Middle frontal gyrus (tissue), 1 donor: ENCODE data around the gene ELAVL3.

ENCODE experiments used
- DNase-seq: peaks from one replicate; pipeline ENCODE4 v3.0.0-alpha.2; 2015; ENCODE audit warnings: low spot score; ENCODE audit errors: extremely low spot score

ELAVL3 gene

DNA sequence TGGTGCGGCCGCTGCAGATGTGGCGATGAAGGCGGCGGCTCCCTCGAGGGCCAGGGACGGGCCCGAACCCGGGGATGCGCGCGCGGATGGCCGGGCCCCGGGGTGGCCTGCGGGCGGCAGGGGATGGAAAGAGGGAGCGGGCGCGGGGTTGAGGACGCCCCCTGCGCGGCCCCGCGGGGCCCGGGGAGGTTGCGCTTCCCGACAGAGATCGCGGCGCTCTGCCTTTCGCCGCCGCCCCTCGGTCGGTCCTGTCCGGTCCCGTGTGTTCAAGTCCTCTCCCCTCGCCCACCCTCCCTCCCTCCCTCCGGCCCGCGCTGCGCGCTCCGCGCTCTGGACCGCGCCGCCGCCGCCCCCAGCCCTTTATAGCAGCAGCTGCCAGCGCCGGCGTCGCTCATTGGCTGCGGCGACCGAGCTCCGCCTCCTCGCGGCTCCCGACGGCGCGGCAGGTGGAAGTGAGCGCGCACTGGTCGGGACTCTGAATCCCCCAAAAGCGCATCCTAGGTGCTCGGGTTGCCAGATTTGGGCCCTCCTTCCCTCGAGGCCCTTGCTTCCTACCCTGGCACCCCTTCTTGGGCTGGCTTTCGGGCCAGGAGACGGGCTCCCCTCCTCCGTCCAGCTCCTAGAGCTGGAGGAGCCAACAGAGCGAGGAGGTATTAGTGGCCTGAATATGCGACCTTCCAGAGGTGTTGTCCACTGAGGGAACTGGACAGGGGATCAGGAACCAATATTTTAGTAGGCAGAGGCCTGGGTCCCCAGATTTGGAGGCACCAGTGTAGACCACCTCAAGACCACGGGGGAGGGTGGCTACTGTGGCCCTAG, at the start of gene ELAVL3:
ELAVL3 (minus strand) TSS at position 332 of the 819 bp plus-strand sequence. CDS start 438 bp downstream, outside the sequence.
- DNase-seq: peak; percentile 37

DNA sequence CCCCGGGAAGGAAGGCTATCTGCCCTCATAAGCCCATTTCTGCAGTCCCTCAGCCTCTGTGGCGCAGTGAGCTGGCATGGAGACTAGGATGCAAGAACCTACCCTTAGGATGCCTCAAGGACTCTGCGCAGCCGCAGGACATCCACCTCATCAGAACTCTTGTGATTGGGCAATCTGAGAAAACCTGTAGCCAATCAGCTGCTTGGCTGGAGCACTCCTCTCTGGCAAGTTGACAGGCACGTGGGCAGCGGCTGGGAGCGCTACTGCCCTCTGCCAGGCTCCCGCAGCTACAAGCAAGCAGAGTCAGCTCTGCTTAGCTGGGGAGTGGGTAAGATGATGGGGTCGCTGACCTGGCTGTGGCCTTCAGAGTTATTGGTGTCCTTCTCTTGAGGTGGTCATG, 49.6 kb upstream of the ELAVL3 start:
- peak; percentile 93 for DNase-seq

DNA sequence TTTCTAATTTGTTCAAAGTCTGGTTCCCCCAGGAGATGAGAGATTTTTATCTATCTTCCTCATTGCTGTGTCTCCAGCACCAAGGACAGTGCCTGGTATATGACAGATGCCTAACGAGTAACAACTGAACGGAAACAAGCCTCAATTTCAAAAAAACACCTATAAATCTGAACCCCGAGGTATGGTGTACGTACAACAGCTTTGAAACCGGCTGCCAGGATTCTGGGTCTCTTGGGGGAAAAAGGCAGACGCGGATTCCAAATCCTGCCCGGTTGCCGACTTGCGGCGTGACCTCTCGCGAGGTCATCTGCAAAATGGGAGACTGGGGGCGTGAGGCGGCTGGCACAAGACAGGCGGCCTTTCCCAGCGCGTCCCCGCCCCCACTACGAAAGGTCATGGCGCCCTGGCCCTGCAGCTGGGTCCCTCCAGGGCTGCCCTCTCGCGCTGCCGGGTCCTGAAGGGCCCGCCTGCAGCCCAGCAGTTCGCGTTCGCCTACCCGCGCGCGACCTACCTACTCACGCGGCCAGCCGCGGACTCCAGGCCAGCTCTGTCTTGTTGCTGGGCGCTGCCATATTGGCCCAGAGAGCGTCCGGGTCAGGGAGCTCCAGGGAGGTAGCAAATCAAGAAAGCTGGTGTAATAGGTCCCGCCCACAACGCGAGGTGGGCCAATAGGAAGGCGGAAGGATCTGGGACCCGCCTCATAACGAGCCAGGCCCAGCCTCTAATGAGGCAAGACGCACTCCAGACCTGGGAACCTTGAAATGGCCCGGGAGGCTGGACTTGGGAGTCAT, 47.9 kb upstream of the ELAVL3 start, which contains the start of gene ECSIT:
ECSIT (minus strand) TSS at position 584 of the 791 bp plus-strand sequence. CDS start 9,964 bp downstream, outside the sequence.
- peak; percentile 95 for DNase-seq

DNA sequence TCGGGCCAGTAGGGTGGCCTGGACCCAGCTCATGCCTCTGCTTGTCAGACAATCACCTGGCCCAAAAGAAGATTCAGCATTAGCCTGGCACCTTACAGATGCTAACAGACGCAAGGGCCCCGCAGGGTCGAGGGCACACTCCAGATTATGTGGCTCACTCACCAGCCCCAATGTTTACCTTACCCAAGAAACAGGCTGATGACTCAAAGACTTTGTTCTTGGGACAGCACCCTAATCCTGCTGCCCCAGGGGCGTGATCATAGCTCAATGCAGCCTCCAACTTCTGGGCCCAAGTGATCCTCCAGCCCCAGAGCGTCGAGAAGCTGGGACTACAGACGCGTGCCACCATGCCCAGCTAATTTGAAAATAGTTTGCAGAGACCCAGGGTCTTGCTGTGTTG, 38.3 kb upstream of the ELAVL3 start:
- no peak for DNase-seq

DNA sequence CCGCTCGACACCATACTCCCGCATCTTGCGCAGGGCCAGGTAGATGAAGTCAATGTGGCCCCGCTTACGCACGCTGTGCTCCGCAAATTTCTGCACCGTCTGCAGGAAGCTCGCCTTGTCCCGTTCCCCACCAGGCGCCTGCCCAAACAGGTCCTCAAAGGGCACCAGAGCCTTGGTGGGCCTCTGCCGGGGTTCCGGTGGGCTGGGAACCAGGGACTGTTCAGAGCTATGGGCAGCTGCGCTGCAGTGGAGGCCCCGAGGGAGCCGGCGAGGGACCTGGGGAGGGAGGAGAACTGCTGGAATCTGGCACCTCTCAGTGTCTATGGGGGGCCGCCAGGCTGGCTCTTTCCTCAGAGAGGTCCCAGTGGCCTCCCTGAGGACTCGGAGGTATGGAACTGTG, 33.1 kb upstream of the ELAVL3 start:
- no peak for DNase-seq

DNA sequence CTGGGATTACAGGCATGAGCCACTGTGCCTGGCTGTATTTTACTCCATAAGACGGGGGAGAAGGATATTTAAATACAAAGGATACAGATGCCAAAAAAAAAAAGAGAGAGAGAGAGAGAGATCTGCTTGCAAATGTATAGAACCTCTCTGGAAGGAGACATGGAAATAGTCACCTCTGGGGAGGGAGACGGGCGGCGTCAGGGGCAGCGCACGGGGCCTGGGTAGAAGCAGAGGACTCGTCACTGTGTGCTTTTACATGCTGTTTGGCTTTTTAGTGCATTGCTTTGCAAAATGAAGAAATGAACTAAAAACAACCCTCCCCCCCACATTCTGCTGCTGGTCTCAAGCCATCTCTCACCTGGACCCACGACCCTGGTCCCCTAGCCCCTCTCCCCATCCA, 29.6 kb upstream of the ELAVL3 start:
- no peak for DNase-seq

DNA sequence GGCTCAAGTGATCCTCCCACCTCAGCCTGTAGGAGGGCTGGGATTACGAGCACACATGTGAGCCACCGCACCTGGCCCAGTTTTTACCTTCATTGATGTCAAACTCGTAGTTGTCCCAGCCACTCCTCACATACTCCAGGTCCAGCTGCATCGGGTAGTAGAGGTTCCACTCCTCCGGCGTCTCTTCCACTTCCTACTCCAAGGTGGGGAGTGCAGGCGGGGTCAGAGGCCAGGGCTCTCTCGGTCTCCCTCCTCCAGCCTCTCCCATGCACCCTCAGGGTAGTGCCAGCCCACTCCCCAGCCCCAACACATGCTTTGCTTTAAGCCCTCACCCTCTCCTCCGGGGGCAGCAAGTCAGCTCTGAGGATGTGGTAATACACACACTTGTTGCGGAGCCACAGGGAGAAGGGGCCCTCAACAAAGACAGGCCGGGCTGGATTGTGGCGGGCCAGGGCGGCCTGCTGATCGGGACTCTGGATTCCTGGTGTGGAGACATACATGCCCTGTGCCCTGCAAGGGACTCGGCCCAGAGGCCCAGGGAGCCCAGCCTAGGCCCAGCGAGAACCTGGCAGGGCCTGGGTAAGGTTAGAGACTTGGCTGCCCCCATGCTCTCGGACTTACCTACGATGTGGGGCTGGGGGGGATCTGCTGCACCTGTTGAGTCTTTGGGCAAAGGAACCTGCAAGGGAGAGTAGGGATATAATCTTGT, 26.7 kb upstream of the ELAVL3 start:
- DNase-seq: no peak

DNA sequence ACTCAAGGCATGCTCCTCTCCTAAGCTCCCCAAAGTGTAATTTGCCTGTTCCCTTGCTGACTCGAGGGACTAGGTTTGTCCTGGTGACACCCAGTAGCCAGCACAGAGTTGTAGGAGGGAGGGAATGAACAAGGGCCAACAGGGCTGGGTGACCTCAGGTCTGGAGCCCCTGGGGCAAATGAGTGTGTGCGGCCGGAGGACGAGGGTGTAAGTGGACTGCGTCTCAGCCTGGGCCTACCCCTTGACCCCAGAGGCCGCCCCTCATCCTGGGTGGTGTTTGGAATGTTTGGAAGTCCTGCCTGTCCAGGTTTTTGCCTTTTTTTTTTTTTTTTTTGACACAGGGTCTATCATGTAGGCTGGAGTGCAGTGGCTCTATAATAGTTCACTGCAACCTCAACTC, 26.1 kb upstream of the ELAVL3 start:
- no peak for DNase-seq

DNA sequence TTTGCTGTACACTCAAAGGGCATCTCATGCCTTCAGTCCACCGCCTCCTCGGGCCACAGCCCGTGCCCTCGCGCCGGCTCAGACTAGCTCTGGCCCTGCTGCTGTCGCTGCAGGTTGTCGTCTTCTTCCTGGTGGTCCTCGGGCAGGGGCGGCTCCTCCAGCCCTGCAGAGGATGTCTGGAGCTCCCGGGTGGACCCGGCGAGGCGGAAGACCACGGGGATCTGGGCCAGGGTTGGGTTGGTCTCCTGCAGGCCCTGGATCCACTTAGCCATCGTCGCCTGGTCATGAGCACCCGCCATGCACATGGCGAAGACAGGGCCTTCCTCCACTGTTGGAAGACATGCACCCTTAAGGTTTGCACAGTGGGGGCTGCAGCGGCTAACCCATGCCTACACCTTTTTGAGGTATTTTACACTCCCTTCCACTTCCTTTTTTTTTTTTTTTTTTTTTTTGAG, 25.3 kb upstream of the ELAVL3 start:
- DNase-seq: no peak

DNA sequence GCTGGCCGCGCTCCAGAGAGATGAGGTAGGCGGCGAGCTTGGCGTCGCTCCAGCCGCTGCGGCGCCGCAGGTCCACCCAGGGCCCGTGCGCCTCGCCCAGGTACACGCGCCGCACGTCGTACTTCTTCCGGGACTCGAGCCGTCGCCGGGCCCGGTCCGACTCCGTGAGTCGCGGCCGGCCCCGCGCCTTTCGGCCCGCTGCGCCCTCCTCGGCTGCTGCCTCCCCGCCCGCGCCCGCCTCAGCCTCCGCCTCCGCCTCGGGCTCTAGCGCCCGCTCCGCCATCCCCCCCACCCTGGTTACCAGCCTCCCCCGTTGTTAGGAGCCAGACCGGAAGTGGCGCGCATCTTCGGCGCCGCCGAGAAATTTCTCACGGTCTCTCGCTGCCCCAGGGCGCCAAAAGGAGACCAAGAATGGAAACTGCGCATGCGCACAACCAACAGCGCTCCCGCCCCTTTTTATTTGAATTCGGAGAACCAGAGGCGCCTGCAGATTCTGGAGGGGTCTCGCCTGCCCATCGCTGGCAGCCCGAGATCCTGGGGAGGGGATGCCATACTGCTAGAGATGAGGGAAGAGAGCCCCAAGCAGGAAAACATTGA, 24.8 kb upstream of the ELAVL3 start, which contains the start of gene ZNF653:
ZNF653 (minus strand) TSS at position 336 of the 597 bp plus-strand sequence; CDS start at position 283, 53 bp downstream.
- DNase-seq: peak; percentile 93

DNA sequence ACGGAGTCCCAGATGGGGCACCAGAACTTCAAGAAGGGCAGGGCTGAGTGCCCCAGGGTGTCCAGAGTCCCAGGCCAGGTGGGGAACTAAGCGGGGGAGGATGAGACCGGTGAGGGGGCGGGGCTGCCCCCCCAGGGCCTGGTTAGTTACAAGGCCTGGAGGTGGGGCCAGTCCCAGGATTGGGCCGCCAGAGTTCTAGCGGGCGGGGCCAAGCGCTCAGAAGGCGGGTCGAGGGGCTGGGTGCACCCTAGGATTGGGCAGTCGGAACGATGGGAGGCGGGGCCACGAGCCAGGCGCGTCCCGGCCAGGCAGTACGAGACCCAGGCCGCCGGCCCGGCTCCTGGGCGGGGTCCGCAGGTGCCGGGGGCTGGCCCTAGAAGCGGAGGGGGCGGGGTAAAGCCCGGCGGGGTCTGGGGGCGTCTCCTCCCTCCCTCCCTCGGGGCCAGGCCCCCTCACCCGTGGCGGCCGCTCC, 24.2 kb upstream of the ELAVL3 start:
- peak; percentile 90 for DNase-seq

DNA sequence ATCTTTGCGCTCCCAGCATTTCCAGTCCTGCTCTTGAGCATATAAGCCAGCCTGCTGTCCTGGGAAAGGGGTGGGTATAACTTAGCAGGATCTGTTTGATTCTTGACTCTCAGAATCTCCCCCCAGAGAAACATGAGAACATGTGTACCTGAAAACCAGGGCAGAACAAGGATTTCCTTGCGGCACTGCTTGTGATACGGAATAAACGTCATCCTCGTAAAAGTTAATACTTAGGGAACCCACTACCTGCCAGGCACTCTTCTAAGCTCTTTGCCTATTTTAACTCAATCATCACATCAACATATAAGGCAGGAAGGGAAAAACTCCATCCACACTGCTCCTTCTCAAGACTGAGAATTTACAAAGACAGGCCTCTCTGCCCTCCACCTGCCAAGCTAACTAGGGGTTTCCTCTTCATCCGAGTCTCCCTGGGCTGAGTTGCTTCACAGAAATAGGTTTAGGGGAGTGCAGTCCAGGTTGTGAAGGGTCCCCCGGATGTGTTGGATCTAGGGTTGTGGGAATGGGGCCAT, 23.7 kb upstream of the ELAVL3 start:
- no peak for DNase-seq

DNA sequence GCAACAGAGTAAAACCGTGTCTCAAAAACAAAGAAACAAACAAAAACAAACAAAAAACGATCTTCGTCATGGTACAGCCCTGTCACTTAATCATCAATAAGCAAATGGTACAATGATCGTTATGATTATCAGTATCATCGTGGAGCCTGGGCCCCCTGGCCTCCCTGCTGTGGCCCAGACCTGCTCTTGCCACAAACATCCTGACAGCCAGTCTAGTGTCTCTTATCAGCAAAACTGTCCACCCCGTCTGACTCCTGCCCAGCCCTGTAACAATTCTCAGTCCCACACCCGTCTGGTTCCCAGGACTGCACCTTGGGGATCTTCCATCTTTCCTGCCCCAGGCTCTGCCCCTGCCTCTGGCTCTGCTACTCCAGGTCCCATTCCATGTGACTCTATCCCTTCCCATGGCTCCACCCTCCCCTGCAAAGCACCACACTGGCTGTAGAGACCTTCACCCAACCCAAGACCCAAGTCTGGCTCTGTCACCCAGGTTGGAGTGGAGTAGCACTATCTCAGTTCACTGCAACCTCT, 19.1 kb upstream of the ELAVL3 start:
- no peak for DNase-seq

DNA sequence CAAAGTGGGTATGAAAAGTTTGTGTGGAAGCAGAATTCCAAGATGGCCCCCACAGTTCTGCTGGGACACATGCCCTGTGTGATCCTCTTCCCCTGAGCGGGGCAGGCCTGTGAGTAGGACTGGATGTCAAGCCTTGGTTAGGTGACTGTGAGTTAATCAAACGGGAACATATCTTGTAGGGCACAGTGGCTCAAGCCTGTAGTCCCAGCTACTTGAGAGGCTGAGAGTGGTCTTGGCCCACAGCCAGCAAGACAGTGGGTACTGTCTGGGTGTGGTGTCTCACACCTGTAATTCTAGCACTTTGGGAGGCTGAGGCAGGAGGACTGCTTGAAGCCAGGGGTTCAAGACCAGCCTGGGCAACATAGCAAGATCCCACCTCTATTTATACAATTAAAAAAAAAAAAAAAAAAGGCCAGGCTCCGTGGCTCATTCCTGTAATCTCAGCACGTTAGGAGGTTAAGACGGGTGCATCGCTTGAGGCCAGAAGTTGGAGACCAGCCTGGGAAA, 18.4 kb upstream of the ELAVL3 start:
- no peak for DNase-seq

DNA sequence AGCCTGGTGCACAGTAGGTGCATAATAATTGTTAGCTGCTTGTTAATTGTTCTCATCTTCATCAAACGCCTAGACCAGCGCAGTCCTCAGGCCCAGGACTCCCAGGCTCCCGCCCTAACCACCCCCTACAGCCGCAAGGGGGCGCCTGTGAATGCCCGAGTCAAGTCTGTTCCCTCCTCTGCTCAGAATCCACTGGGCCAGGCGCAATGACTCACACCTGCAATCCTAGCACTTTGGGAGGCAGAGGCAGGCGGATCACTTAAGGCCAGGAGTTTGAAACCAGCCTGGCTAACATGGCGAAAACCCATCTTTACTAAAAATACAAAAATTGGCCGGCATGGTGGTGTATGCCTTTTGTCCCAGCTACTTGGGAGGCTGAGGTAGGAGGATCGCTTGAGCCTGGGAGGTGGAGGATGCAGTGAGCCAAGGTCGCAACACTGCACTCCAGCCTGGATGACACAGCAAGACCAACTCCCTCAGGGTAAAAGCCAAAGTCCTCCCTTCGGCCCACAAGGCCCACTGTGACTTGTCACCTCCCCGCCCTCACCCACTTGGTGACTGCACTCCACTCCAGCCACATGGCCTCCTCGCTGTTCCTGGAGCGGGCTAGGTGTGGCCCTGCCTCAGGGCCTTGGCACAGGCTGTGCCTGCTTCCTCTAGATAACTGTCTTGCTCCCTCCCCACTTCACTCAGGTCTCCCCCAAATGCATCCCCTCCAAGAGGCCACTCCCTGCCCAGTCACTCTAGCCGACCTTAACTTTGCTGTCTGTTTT, 15.7 kb upstream of the ELAVL3 start:
- DNase-seq: no peak

DNA sequence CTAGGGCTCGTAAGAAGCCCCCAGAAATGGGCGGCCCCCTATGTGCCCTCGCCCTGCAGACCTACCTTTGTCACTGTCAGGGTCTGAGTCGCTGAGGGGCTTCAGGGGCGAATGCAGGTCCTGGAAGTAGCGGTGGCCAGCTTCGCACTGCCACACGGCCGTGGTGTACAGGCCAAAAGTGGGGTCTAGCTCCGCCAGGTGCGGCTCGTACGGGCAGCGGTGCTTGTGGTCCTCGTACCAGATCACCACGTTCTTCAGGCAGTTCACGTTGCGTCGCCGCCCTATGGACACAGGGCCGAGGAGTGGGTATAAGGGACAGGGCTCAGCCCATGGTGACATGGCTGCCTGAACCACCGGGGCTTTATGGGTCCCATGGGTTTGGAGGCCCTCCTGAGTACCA, 15.0 kb upstream of the ELAVL3 start:
- no peak for DNase-seq

DNA sequence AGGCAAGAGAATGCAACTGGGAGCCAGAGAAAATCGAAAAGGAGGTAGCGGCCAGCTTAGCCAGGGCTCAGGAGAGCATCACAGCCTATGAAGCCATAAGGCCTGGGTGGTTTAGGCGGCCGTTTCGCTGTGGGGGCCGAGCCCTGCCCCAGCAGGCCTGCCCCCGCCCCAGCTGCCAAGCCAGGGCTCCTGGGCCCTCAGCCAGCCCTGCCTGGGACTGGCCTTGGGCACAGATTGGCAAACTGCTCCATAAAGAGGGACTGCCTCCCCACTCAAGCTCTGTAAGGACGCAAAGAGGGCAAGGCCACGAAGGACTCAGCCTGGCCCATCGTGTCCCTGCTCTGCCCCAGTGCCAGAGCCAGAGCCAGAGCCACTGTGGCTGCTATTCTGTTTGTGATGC, 14.6 kb upstream of the ELAVL3 start:
- no peak for DNase-seq

DNA sequence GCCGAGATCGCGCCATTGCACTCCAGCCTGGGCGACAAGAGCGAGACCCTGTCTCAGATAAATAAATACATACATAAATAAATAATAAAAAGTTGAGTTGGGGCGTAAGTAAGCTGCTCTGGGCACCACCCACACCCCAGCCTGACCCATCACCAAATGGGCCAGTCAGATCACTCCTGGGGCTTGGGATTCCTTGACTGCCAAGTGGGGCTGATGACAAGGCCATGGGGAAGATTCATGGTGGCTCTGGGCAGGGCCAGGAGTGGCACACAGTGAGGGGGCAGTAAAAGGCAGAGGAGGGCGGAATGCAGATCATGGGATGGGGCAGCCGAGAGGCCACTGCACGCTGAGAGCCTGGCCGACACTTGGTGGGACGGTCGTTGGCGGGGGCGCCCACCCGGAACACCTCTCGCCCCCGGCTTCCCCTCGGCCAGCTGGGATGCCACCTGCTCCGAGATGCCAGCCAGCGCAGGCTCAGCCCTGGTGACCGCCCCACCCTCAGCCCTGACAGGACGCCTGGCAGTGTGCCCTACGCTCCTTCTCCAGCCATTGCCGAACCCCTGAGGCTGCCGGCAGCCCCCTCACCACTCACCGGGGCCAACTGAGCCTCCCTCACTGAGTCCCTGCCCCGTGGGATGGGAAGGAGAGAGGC, 13.9 kb upstream of the ELAVL3 start:
- no peak for DNase-seq

DNA sequence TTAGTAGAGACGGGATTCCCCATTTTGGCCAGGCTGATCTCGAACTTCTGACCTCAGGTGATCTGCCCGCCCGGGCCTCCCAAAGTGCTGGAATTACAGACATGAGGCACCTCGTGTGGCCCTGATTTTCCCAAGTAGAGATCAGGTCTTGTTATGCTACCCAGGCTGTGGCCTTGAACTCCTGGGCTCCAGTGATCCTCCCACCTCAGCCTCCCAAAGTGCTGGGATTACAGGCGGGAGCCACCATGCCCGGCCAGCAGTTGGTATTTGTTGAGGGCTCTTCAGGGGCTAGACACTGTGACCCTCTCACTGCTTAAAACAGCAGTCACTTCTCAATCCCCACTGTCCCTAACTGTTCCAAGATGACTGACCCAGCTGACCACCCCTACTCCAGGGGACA, 8.5 kb upstream of the ELAVL3 start:
- DNase-seq: no peak
